GM12874 (cell line): ENCODE data around the gene INAVA.

Experiments
- CTCF ChIP-seq: IDR thresholded peaks from 2 replicates; pipeline ENCODE4 v1.5.1; 2011; ENCODE audit warnings: low read depth, mild to moderate bottlenecking, control low read depth, low read length, moderate library complexity; ENCODE audit not compliant: insufficient read depth

The INAVA gene

GRCh38 chr1:200894712-200895442 is at the start of gene INAVA:
TSS of gene INAVA (plus strand) at chr1:200894900. CDS start at chr1:200898401, 3,501 bp downstream.
- TF ChIP-seq CTCF, result peak; percentile 28; the same call in 1 of the 2 replicates

DNA sequence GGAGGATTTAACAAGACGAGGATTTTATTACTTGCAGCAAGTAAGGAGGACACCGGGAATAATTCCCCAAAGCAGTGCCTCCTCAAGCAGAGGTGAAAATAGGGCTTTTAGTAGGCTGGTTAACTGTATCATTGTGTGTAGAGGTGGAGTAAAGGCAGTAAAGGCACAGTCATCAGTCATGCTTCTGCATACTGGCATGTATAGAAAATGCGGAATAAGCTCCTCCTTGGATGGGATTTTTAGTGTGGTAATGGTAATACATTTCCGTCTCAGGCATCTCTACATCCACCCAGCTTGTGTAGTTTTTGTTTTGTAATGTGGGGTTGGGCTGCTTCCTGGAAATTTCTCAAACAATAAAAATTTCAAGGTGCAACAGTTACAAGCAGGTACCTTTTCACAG is 49.3 kb upstream of the INAVA start:
- TF ChIP-seq CTCF, result no peak

DNA sequence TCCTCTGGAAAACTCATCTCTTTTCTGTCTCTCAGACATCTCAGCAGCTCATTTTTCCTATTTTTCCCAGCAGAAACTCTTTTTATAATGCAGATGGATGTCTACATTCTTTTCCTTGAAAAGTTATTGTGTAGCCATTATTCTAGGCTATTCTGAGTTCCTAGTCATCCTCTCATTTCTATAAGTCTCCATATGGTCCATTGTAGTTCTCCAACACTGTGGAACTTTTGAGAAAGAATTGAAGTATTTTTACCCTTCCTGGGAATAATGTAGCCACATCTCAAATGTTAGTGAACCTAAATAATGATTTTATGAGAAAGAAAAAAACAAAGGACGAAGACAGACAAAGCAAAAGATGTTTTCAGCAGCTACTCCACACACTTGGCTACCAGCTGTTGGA is 48.3 kb upstream of the INAVA start:
- TF ChIP-seq CTCF, result no peak

GRCh38 chr1:200849430-200849829 is 45.3 kb upstream of the INAVA start:
- no peak for TF ChIP-seq CTCF

- no peak for TF ChIP-seq CTCF
Observed at GRCh38 chr1:200850554-200850953, 44.1 kb upstream of the INAVA start.

DNA sequence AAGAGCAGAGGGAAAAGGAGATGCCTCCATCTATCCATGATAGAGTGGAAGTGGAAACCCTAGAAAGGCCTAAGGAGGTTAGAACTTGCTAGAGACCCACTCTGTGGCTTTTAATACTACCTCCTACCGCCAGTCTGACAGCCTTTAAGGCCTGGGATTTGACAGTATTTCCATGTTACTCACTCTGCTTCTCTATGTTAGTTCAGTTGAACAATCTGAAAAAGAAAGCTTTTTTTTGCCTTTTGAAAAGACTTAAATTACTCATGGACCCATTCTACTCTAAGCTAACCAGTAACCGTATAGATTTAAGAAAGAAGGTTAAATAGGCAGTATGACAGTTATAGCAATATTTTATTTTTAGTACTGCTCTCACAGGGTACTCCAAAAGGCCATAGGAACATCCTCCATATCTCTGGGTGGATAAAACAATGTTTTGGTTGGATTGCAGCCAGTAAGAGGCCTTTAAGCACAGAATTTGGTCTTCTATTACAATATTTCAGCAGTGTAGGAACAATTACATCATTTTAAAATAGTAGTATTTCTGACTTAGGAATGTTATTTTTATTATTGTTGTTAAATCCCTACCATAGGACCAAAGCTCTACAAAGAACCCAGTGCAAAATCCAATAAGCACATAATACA is 37.9 kb upstream of the INAVA start:
- TF ChIP-seq CTCF, result no peak

DNA sequence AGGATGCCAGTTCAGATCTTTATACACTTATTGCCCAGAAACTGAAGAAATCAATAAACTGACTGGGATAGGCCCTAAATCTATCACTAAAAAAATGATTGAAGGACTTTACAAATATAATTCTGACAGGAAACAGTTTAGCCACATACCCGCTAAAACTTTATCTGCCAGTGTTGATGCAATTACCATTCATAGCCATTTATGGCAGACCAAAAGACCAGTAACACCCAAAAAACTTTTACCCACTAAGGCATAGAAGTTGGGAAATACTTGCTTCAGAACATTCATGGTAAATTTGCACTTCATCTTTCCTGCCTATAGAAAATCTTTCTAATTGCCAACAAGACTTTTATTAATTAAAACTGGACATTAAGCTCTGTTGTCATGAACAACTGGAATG is 36.9 kb upstream of the INAVA start:
- no peak for TF ChIP-seq CTCF
